Esophagus muscularis mucosa (tissue), 4 donors: ENCODE results near the gene DEK. TPM values are rescaled to one million over a fixed set of nuclear protein-coding genes. Genes with fewer than 3 reads are reported as not detected.

ENCODE experiments used
- DNase-seq: peaks from one replicate; pipeline ENCODE4 v3.0.0-alpha.2; 2017; ENCODE audit errors: extremely low spot score
- H3K27ac ChIP-seq, 4 donors: fragments of 200-600 bp; sonication (generic); replicated peaks in 1 of 4; 1 replicate in 3 of 4; 2 replicates in 1 of 4; pipeline ENCODE4 v1.5.1; 2016 to 2019; ENCODE audit warnings: mild to moderate bottlenecking in 1 of 4
- H3K27me3 ChIP-seq, 4 donors: fragments of 200-600 bp; sonication (generic); one replicate each; pipeline versions ENCODE4 v1.5.1 to v1.6.0; 2016 to 2019
- H3K36me3 ChIP-seq, 4 donors: fragments of 200-600 bp; sonication (generic); one replicate each; pipeline ENCODE4 v1.5.1; 2016 to 2019
- H3K4me1 ChIP-seq, 4 donors: fragments of 200-600 bp; sonication (generic); one replicate each; pipeline ENCODE4 v1.5.1; 2016 to 2019
- H3K4me3 ChIP-seq, 4 donors: fragments of 200-600 bp; sonication (generic); 1 replicate in 2 of 4; 2 replicates in 2 of 4; pipeline ENCODE4 v1.5.1; 2016 to 2019; ENCODE audit warnings: mild to moderate bottlenecking in 4 of 4, moderate library complexity in 1 of 4
- H3K9me3 ChIP-seq, 4 donors: fragments of 200-600 bp; sonication (generic); 1 replicate in 3 of 4; 2 replicates in 1 of 4; pipeline ENCODE4 v1.5.1; 2016 to 2019
- CTCF ChIP-seq, 3 experiments: fragments of 200-600 bp in 2 of 3; fragments of 450-650 bp in 1 of 3; sonication (generic) in 2 of 3; IDR thresholded peaks; one replicate each; pipeline ENCODE4 v1.5.1; 2017 to 2019; ENCODE audit warnings: antibody characterized with exemption in 3 of 3, mild to moderate bottlenecking in 2 of 3, moderate library complexity in 1 of 3
- EP300 ChIP-seq: sonication (generic); formaldehyde crosslinking; IDR thresholded peaks from one replicate; pipeline ENCODE4 v1.6.1; 2017; ENCODE audit warnings: antibody characterized with exemption
- POLR2A ChIP-seq: fragments of 450-650 bp; IDR thresholded peaks from one replicate; pipeline ENCODE4 v1.6.1; 2017; ENCODE audit warnings: antibody characterized with exemption, moderate library complexity, mild to moderate bottlenecking, low read depth
- POLR2AphosphoS5 ChIP-seq, 2 donors: sonication (generic); formaldehyde crosslinking; IDR thresholded peaks; one replicate each; pipeline ENCODE4 v1.6.1; 2017; ENCODE audit warnings: antibody characterized with exemption in 2 of 2
- WGBS: methylation state at CpG from one replicate; pipeline ENCODE4 v1.1.5; 2018; 5-methylcytosine and 5-hydroxymethylcytosine counted together
- intact Hi-C: fragments of 100-400 bp; cut with DNase I; formaldehyde crosslinking; loops from one replicate; pipeline ENCODE4 v1.15.1; 2023
- total RNA-seq, 4 donors: library from RNA; depleted of rRNA; stranded (reverse); fragments of >200 nt; gene quantifications; one replicate each; pipeline versions ENCODE4 v1.1.0 to v1.2.1, GENCODE V29; 2016

The DEK gene
- total RNA-seq, 4 donors from 2014 or later = 134 to 189 (median 142) TPM

GRCh38 chr6:18186540-18187250 is 77.6 kb downstream of the DEK start:
- Histone ChIP-seq H3K4me3 (no peak overlapping the region), H3K4me1 (no peaks in the 10 kb centered on the region), H3K27me3 (no peaks in the 10 kb centered on the region), H3K36me3 (peaks cover 7 to 42% (median 14%) of the 10 kb centered on the region in 4 donors), H3K9me3 (no peaks in the 10 kb centered on the region), H3K27ac (no peak overlapping the region)
- WGBS = 92% methylated on average over 4 of the region's 4 CpGs
- TF ChIP-seq POLR2A = no peak
- TF ChIP-seq CTCF (IDR thresholded peaks at IDR 0.05) = no peak
- no peak for TF ChIP-seq EP300
- no peak for TF ChIP-seq POLR2AphosphoS5 (IDR thresholded peaks at IDR 0.05)
- intact Hi-C loops = no loop called here
- no peak for DNase-seq

GRCh38 chr6:18186033-18186432 is 78.3 kb downstream of the DEK start:
- no peak overlapping the region for H3K4me3 ChIP-seq
- H3K27ac ChIP-seq = no peak overlapping the region
- peaks cover under 1 to 36% (median 8%) of the 10 kb centered on the region in 4 donors for H3K36me3 ChIP-seq
- no peak for TF ChIP-seq POLR2AphosphoS5 (IDR thresholded peaks at IDR 0.05)
- TF ChIP-seq EP300 = no peak
- no peak for TF ChIP-seq POLR2A
- TF ChIP-seq CTCF (IDR thresholded peaks at IDR 0.05) = no peak
- no peaks in the 10 kb centered on the region for H3K9me3 ChIP-seq
- WGBS = 65% methylated on average over 2 of the region's 2 CpGs
- no peak for DNase-seq
- H3K4me1 ChIP-seq = no peaks in the 10 kb centered on the region
- intact Hi-C loops = no loop called here
- H3K27me3 ChIP-seq = no peaks in the 10 kb centered on the region

GRCh38 chr6:18185624-18186023 is 78.7 kb downstream of the DEK start:
- peaks cover 0 to 35% (median 7%) of the 10 kb centered on the region in 4 donors for H3K36me3 ChIP-seq
- H3K27me3 ChIP-seq = no peaks in the 10 kb centered on the region
- TF ChIP-seq POLR2AphosphoS5 (IDR thresholded peaks at IDR 0.05) = no peak
- no peak for TF ChIP-seq POLR2A
- no peak for TF ChIP-seq CTCF (IDR thresholded peaks at IDR 0.05)
- no peak for TF ChIP-seq EP300
- intact Hi-C loops = no loop called here
- H3K27ac ChIP-seq = no peak overlapping the region
- WGBS = 84% methylated on average over 1 of the region's 1 CpG
- DNase-seq = no peak
- H3K9me3 ChIP-seq = no peaks in the 10 kb centered on the region
- no peak overlapping the region for H3K4me3 ChIP-seq
- H3K4me1 ChIP-seq = no peaks in the 10 kb centered on the region

GRCh38 chr6:18183766-18184165 is 80.6 kb downstream of the DEK start:
- no peak for TF ChIP-seq CTCF (IDR thresholded peaks at IDR 0.05)
- no peak for TF ChIP-seq EP300
- no peak for TF ChIP-seq POLR2AphosphoS5 (IDR thresholded peaks at IDR 0.05)
- no peak for TF ChIP-seq POLR2A
- no peak overlapping the region for H3K27ac ChIP-seq
- WGBS = 82% methylated on average over 4 of the region's 4 CpGs
- no peaks in the 10 kb centered on the region for H3K27me3 ChIP-seq
- H3K36me3 ChIP-seq = peaks cover 0 to 33% (median 7%) of the 10 kb centered on the region in 4 donors
- intact Hi-C loops = no loop called here
- DNase-seq = no peak
- H3K9me3 ChIP-seq = no peaks in the 10 kb centered on the region
- H3K4me3 ChIP-seq = no peak overlapping the region
- H3K4me1 ChIP-seq = no peaks in the 10 kb centered on the region

DNA sequence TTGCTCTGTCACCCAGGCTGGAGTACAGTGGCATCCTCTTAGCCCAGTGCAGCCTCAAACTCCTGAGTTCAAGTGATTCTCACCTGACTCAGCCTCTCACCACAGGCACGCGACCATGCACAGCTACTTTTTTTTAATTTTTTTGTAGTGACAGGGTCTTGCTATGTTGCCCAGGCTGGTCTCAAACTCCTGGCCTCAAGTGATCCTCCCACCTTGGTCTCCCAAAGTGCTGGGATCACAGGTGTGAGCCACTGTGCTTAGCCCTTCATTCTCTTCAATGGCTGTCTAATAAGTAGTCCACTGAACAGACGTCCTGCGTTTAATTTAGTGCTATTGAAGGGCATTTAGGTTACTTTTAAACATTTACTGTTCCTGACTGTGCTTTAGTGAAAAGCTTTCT is 81.8 kb downstream of the DEK start:
- Histone ChIP-seq H3K27ac (no peak overlapping the region), H3K9me3 (no peaks in the 10 kb centered on the region), H3K36me3 (peaks cover 0 to 21% (median 7%) of the 10 kb centered on the region in 4 donors), H3K4me3 (no peak overlapping the region), H3K4me1 (no peaks in the 10 kb centered on the region), H3K27me3 (no peaks in the 10 kb centered on the region)
- intact Hi-C loops = no loop called here
- no peak for TF ChIP-seq CTCF (IDR thresholded peaks at IDR 0.05)
- no peak for DNase-seq
- 85% methylated on average over 4 of the region's 4 CpGs for WGBS
